ENCODE results near the gene PSMF1. TPM values are rescaled to one million over a fixed set of nuclear protein-coding genes. Genes with fewer than 3 reads are reported as not detected.

The PSMF1 gene
- total RNA-seq, 2 donors from 2014 or later, result 89.6 to 151 TPM

- no peak overlapping the region for H3K27ac Mint-ChIP-seq
- DNase-seq (ENCODE audit: low spot score in 2 of 2) (peak in 1 of 2 donors; percentile 60), ATAC-seq (peak; percentile 69 to 81)
- no peaks in the 10 kb centered on the region for H3K36me3 Mint-ChIP-seq
- H3K9me3 Mint-ChIP-seq, result no peaks in the 10 kb centered on the region
Measured at GRCh38 chr20:1108437-1108920, 9.9 kb upstream of the PSMF1 start.

- Mint-ChIP-seq H3K9me3 (no peaks in the 10 kb centered on the region), H3K36me3 (peaks cover 10 to 16% of the 10 kb centered on the region in 2 donors), H3K27ac (no peak overlapping the region)
- no peak for DNase-seq (ENCODE audit: low spot score in 2 of 2)
- ATAC-seq, result no peak
Measured at GRCh38 chr20:1112908-1113307, 5.5 kb upstream of the PSMF1 start.

- Mint-ChIP-seq H3K27ac (peak overlapping the region; percentile 88 to 97), H3K9me3 (no peaks in the 10 kb centered on the region), H3K36me3 (peaks cover 41 to 43% of the 10 kb centered on the region in 2 donors)
- ATAC-seq (no peak), DNase-seq (ENCODE audit: low spot score in 2 of 2) (no peak)
Measured at GRCh38 chr20:1118004-1118335, 432 bp upstream of the PSMF1 start.

- DNase-seq (ENCODE audit: low spot score in 2 of 2) (no peak), ATAC-seq (peak in 1 of 2 donors; percentile 52)
- Mint-ChIP-seq H3K27ac (peak overlapping the region; percentile 88 to 97), H3K9me3 (no peaks in the 10 kb centered on the region), H3K36me3 (peaks cover 41 to 43% of the 10 kb centered on the region in 2 donors)
Measured at GRCh38 chr20:1119128-1119505, 715 bp downstream of the PSMF1 start.

- H3K9me3 Mint-ChIP-seq, result no peaks in the 10 kb centered on the region
- H3K36me3 Mint-ChIP-seq, result peaks cover 41 to 43% of the 10 kb centered on the region in 2 donors
- DNase-seq (ENCODE audit: low spot score in 2 of 2) (no peak), ATAC-seq (no peak)
- peak overlapping the region; percentile 88 to 97 for H3K27ac Mint-ChIP-seq
Measured at GRCh38 chr20:1119524-1119923, 1.1 kb downstream of the PSMF1 start.

- H3K9me3 Mint-ChIP-seq, result no peaks in the 10 kb centered on the region
- peaks cover 39 to 45% of the 10 kb centered on the region in 2 donors for H3K36me3 Mint-ChIP-seq
- peak overlapping the region; percentile 24 to 88 for H3K27ac Mint-ChIP-seq
- ATAC-seq, result no peak
- DNase-seq (ENCODE audit: low spot score in 2 of 2), result no peak
Measured at GRCh38 chr20:1121429-1121828, 3.0 kb downstream of the PSMF1 start.

GRCh38 chr20:1122388-1123315 lies 4.2 kb downstream of the PSMF1 start:
- DNase-seq (ENCODE audit: low spot score in 2 of 2), result no peak
- ATAC-seq, result no peak
- H3K9me3 Mint-ChIP-seq, result no peaks in the 10 kb centered on the region
- H3K27ac Mint-ChIP-seq, result peak overlapping the region; percentile 53 to 69
- H3K36me3 Mint-ChIP-seq, result peaks cover 30 to 36% of the 10 kb centered on the region in 2 donors

GRCh38 chr20:1123666-1124065 lies 5.3 kb downstream of the PSMF1 start:
- DNase-seq (ENCODE audit: low spot score in 2 of 2), result no peak
- ATAC-seq, result no peak
- no peaks in the 10 kb centered on the region for H3K9me3 Mint-ChIP-seq
- H3K27ac Mint-ChIP-seq, result no peak overlapping the region
- H3K36me3 Mint-ChIP-seq, result peaks cover 23 to 41% of the 10 kb centered on the region in 2 donors

GRCh38 chr20:1124421-1124820 lies 6.0 kb downstream of the PSMF1 start:
- no peaks in the 10 kb centered on the region for H3K9me3 Mint-ChIP-seq
- H3K36me3 Mint-ChIP-seq, result peaks cover 16 to 37% of the 10 kb centered on the region in 2 donors
- ATAC-seq (no peak), DNase-seq (ENCODE audit: low spot score in 2 of 2) (no peak)
- H3K27ac Mint-ChIP-seq, result no peak overlapping the region

- Mint-ChIP-seq H3K27ac (no peak overlapping the region), H3K36me3 (peaks cover 15 to 37% of the 10 kb centered on the region in 2 donors), H3K9me3 (no peaks in the 10 kb centered on the region)
- DNase-seq (ENCODE audit: low spot score in 2 of 2) (no peak), ATAC-seq (no peak)
Measured at GRCh38 chr20:1125277-1125676, 6.9 kb downstream of the PSMF1 start.

- ATAC-seq (no peak), DNase-seq (ENCODE audit: low spot score in 2 of 2) (no peak)
- Mint-ChIP-seq H3K27ac (no peak overlapping the region), H3K36me3 (peaks cover 18 to 47% of the 10 kb centered on the region in 2 donors), H3K9me3 (no peaks in the 10 kb centered on the region)
Measured at GRCh38 chr20:1127840-1128239, 9.4 kb downstream of the PSMF1 start.

GRCh38 chr20:1130058-1130694 lies 11.8 kb downstream of the PSMF1 start:
- Mint-ChIP-seq H3K9me3 (no peaks in the 10 kb centered on the region), H3K36me3 (peaks cover 18 to 51% of the 10 kb centered on the region in 2 donors)

GRCh38 chr20:1130847-1131246 lies 12.4 kb downstream of the PSMF1 start:
- Mint-ChIP-seq H3K27ac (peak overlapping the region; percentile 11 to 19), H3K36me3 (peaks cover 21 to 50% of the 10 kb centered on the region in 2 donors), H3K9me3 (no peaks in the 10 kb centered on the region)
- DNase-seq (ENCODE audit: low spot score in 2 of 2), result no peak
- no peak for ATAC-seq

More at GRCh38 chr20:1130058-1130694, 11.8 kb downstream of the PSMF1 start:
- no peak for ATAC-seq
- H3K27ac Mint-ChIP-seq, result peak overlapping the region; percentile 19 to 46
- DNase-seq (ENCODE audit: low spot score in 2 of 2), result no peak

GRCh38 chr20:1131354-1131753 lies 13.0 kb downstream of the PSMF1 start:
- DNase-seq (ENCODE audit: low spot score in 2 of 2) (no peak), ATAC-seq (no peak)
- peak overlapping the region; percentile 19 to 40 for H3K27ac Mint-ChIP-seq
- no peaks in the 10 kb centered on the region for H3K9me3 Mint-ChIP-seq
- peaks cover 22 to 46% of the 10 kb centered on the region in 2 donors for H3K36me3 Mint-ChIP-seq

- peaks cover 22 to 47% of the 10 kb centered on the region in 2 donors for H3K36me3 Mint-ChIP-seq
- ATAC-seq (no peak), DNase-seq (ENCODE audit: low spot score in 2 of 2) (no peak)
- no peaks in the 10 kb centered on the region for H3K9me3 Mint-ChIP-seq
- no peak overlapping the region for H3K27ac Mint-ChIP-seq
Measured at GRCh38 chr20:1134355-1134754, 16.0 kb downstream of the PSMF1 start.

- Mint-ChIP-seq H3K9me3 (no peaks in the 10 kb centered on the region), H3K27ac (no peak overlapping the region), H3K36me3 (peaks cover 19 to 43% of the 10 kb centered on the region in 2 donors)
- no peak for ATAC-seq
- no peak for DNase-seq (ENCODE audit: low spot score in 2 of 2)
Measured at GRCh38 chr20:1134836-1135235, 16.4 kb downstream of the PSMF1 start.

GRCh38 chr20:1137236-1137635 lies 18.8 kb downstream of the PSMF1 start:
- Mint-ChIP-seq H3K9me3 (no peaks in the 10 kb centered on the region), H3K27ac (no peak overlapping the region), H3K36me3 (peaks cover 11 to 40% of the 10 kb centered on the region in 2 donors)
- DNase-seq (ENCODE audit: low spot score in 2 of 2) (no peak), ATAC-seq (no peak)

All from activated naive CD4-positive, alpha-beta T cell treated with anti-CD3 and anti-CD28 coated beads, Interleukin-2, amount 50 U/mL, for 72 hours (primary cell).